Testis (tissue), 3 donors: Measurements from ENCODE around the gene ANKRA2. TPM values are rescaled to one million over a fixed set of nuclear protein-coding genes. Genes with fewer than 3 reads are reported as not detected.
A peak's percentile ranks its signal among the peaks of the same experiment; 100 is the strongest.
"Not testable (repeated sequence)": the region's sequence is repeated elsewhere in the genome, so short reads cannot be mapped to it uniquely, and the experiment has no call there.

Experiments used
- DNase-seq: peaks from one replicate; pipeline ENCODE4 v3.0.0-alpha.2; 2019
- H3K27ac ChIP-seq, 2 donors: fragments of 200-600 bp; sonication (generic); one replicate each; pipeline ENCODE4 v1.5.1; 2019
- H3K27me3 ChIP-seq: fragments of 200-600 bp; sonication (generic); one replicate; pipeline ENCODE4 v1.5.1; 2019
- H3K36me3 ChIP-seq: fragments of 200-600 bp; sonication (generic); one replicate; pipeline ENCODE4 v1.5.1; 2017; ENCODE audit warnings: low read depth; ENCODE audit errors: missing control alignments
- H3K4me1 ChIP-seq: fragments of 200-600 bp; sonication (generic); one replicate; pipeline ENCODE4 v1.5.1; 2019
- H3K4me3 ChIP-seq, 2 donors: fragments of 200-600 bp; sonication (generic); one replicate each; pipeline ENCODE4 v1.5.1; 2017 to 2019
- H3K9me3 ChIP-seq: fragments of 200-600 bp; sonication (generic); one replicate; pipeline ENCODE4 v1.5.1; 2017
- CTCF ChIP-seq, 3 experiments: fragments of 450-650 bp in 2 of 3; fragments of 200-600 bp in 1 of 3; sonication (generic) in 1 of 3; IDR thresholded peaks; one replicate each; pipeline ENCODE4 v1.5.1; 2016 to 2019; ENCODE audit warnings: antibody characterized with exemption in 3 of 3, mild to moderate bottlenecking in 2 of 3, moderate library complexity in 1 of 3
- POLR2A ChIP-seq: fragments of 450-650 bp; IDR thresholded peaks from one replicate; pipeline ENCODE4 v1.6.1; 2017; ENCODE audit warnings: antibody characterized with exemption, mild to moderate bottlenecking, moderate library complexity
- WGBS, 2 donors: methylation state at CpG; one replicate each; pipeline ENCODE4 v1.1.5; 2018; 5-methylcytosine and 5-hydroxymethylcytosine counted together
- intact Hi-C: fragments of 100-400 bp; cut with DNase I; formaldehyde crosslinking; loops from one replicate; pipeline ENCODE4 v1.15.1; 2023; ENCODE audit warnings: low total_unique reads
- polyA plus RNA-seq: library from polyadenylated mRNA; stranded (reverse); fragments of 350-450 nt; fragmentation: Illumina TruSeq; extraction: RNeasy Lipid Tissue Mini Kit (QIAGEN cat#74804); gene quantifications from one replicate; pipeline ENCODE4 v1.2.3, GENCODE V29; 2014; ENCODE audit warnings: low read depth, low replicate concordance; ENCODE audit not compliant: insufficient read depth
- total RNA-seq, 2 donors: library from RNA; depleted of rRNA; stranded (reverse); fragments of >200 nt; gene quantifications; one replicate each; pipeline ENCODE4 v1.2.3, GENCODE V29; 2016

ANKRA2 gene
- total and polyA plus RNA-seq, 3 donors from 2014 or later = 20.3 to 34.7 (median 33.6) TPM

- Histone ChIP-seq H3K4me3 (no peak overlapping the region), H3K9me3 (no peaks in the 10 kb centered on the region), H3K27me3 (no peaks in the 10 kb centered on the region), H3K27ac (no peak overlapping the region), H3K36me3 (no peaks in the 10 kb centered on the region), H3K4me1 (no peaks in the 10 kb centered on the region)
- WGBS, 2 donors = 54 to 80% methylated on average over 4 of the region's 4 CpGs
- no peak for TF ChIP-seq CTCF (IDR thresholded peaks at IDR 0.05)
- no peak for TF ChIP-seq POLR2A
- no peak for DNase-seq
- intact Hi-C loops = no loop called here
These were observed 50.2 kb downstream of the ANKRA2 start for GRCh38 chr5:73515232-73515631.

GRCh38 chr5:73514418-73514817 is 51.0 kb downstream of the ANKRA2 start:
- intact Hi-C loops = no loop called here
- no peak for DNase-seq
- Histone ChIP-seq H3K4me1 (no peaks in the 10 kb centered on the region), H3K36me3 (no peaks in the 10 kb centered on the region), H3K9me3 (no peaks in the 10 kb centered on the region), H3K27me3 (no peaks in the 10 kb centered on the region), H3K4me3 (no peak overlapping the region), H3K27ac (no peak overlapping the region)
- TF ChIP-seq CTCF (IDR thresholded peaks at IDR 0.05) (no peak), POLR2A (no peak)
- 84 to 90% methylated on average over 2 of the region's 2 CpGs for WGBS, 2 donors

GRCh38 chr5:73513996-73514395 is 51.4 kb downstream of the ANKRA2 start:
- no peak for DNase-seq
- H3K36me3 ChIP-seq = no peaks in the 10 kb centered on the region
- intact Hi-C loops = no loop called here
- no peak overlapping the region for H3K27ac ChIP-seq
- H3K27me3 ChIP-seq = no peaks in the 10 kb centered on the region
- H3K4me3 ChIP-seq = no peak overlapping the region
- H3K9me3 ChIP-seq = no peaks in the 10 kb centered on the region
- TF ChIP-seq CTCF (IDR thresholded peaks at IDR 0.05) = no peak
- TF ChIP-seq POLR2A = no peak
- WGBS, 2 donors = 67 to 94% methylated on average over 3 of the region's 3 CpGs
- no peaks in the 10 kb centered on the region for H3K4me1 ChIP-seq

- H3K36me3 ChIP-seq, H3K9me3 ChIP-seq, intact Hi-C loops: not testable (repeated sequence)
These were observed 56.9 kb downstream of the ANKRA2 start for GRCh38 chr5:73508521-73508920.

GRCh38 chr5:73507062-73507461 is 58.4 kb downstream of the ANKRA2 start:
- H3K27ac ChIP-seq = no peak overlapping the region
- TF ChIP-seq CTCF (IDR thresholded peaks at IDR 0.05) (no peak), POLR2A (no peak)
- no peak for DNase-seq
- intact Hi-C loops = no loop called here
- 60 to 61% methylated on average over 2 of the region's 2 CpGs for WGBS, 2 donors
- H3K36me3 ChIP-seq = no peaks in the 10 kb centered on the region
- no peak overlapping the region for H3K4me3 ChIP-seq
- H3K4me1 ChIP-seq = no peaks in the 10 kb centered on the region
- no peaks in the 10 kb centered on the region for H3K27me3 ChIP-seq
- no peaks in the 10 kb centered on the region for H3K9me3 ChIP-seq

More at GRCh38 chr5:73508521-73508920, 56.9 kb downstream of the ANKRA2 start:
- WGBS, 2 donors = 63 to 78% methylated on average over 26 of the region's 26 CpGs
- not testable (repeated sequence) for H3K4me1 ChIP-seq, H3K27ac ChIP-seq, H3K27me3 ChIP-seq, H3K4me3 ChIP-seq
- DNase-seq = peak; percentile 23
